ENCODE results near the gene AMFR. TPM values are rescaled to one million over a fixed set of nuclear protein-coding genes. Genes with fewer than 3 reads are reported as not detected.
A peak's percentile ranks its signal among the peaks of the same experiment; 100 is the strongest.

AMFR gene
- total RNA-seq, 1 donor from 2014 or later = 199 TPM

DNA sequence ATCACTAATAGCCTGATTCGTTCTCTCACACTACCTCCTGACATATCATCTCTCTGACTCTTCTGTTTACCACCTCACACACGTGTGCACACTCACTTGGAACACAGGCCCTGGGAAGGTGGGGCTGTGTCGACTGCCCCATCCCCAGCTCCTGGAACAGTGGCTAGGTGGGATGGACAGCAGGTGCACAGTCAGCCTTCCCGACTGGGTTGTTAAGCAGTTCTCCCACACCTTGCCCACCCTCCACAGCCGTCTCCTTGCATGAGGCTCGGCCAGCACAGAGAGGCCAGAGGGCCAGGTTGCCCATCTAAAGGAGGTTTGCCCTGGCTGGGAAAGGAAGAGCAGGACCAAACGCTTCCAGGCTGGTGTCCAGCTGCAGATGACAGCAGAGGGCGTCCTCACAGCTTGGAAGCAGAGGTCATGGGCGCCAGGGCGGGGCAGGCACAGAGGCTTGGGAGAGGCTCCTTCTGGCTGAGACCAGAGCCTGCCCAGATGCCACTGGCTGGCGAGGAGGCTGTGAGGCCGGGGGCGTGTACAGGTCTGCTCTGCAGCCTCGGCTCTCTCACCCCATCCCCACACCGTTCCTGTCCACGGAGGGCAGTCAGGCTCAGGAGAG, 92.8 kb downstream of the AMFR start:
- DNase-seq (ENCODE audit: low spot score) = peak; percentile 75

DNA sequence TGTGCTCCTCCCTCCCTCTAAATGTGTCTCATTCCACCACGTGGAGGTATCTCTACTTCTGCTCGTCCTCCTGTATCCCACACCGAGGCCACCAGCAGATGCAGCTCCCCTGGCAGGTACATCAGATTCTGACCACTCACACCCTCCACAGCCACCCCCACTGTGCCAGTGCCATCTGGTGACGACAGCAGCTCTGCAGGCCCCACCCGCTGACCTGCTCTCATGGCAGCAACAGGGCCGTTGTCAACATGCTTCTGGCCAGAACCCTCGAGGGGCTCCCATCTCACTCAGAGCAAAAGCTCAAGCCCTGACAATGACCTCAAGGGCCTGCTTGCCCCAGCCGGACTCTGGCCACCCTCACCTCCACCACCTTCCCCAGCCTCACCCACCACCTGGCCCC, 93.4 kb downstream of the AMFR start:
- no peak for DNase-seq (ENCODE audit: low spot score)

DNA sequence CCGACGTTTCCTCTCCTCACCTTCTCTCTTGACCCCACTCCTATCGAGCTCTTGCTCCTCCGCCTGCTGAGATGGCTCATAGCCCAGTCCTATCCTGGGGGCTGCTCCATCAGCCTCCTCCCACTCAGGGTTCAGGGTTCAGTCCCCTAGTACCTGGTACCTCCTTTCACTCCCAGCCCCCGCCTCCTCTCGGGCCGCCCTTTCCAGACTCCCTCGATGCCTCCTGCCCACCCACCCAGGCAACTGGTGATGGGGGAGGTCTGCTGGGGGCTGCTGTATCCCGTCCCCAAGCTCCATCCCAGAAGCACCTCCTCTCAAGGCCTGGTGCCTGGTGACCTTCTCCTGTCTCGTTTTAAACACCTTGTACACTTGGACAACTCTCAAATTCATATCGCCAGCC, 93.9 kb downstream of the AMFR start:
- no peak for DNase-seq (ENCODE audit: low spot score)

DNA sequence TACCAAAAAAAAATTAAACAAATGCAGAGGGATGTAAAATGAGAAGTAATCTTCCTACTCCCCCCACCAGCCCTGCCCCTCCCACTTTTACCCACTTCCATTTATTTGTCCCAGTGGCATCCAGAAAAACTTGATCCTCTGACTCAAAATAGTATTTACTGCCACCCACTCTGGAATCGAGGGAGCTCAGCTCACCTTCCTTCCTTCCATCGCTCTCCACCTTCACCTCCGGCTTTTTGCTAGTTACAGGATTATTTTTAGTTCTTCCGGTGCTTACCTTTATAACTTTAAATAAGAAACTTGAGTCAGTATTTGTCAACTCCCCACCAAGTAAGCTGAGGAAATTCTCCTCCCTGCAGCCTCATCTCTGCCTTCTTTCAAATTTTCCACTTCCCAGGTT, 94.9 kb downstream of the AMFR start:
- no peak for DNase-seq (ENCODE audit: low spot score)

DNA sequence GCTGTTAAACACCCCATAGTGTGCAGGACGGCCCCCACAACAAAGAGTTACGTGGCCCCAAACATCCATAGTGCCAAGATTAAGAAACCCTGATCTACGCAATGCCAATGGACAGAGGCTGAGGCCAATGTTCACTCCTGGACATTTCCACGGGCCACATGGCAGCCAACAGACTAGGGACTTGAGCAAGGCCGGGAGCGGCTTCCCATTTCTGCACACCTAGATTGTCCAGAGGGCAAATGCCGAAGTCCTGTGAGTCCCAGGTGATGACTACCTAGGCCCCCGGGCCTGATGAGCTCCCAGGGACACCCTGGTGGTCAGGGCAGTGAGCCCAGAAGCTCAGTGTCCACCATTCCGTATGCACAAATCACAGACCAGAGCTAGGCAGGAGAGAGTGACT, 95.5 kb downstream of the AMFR start:
- no peak for DNase-seq (ENCODE audit: low spot score)

DNA sequence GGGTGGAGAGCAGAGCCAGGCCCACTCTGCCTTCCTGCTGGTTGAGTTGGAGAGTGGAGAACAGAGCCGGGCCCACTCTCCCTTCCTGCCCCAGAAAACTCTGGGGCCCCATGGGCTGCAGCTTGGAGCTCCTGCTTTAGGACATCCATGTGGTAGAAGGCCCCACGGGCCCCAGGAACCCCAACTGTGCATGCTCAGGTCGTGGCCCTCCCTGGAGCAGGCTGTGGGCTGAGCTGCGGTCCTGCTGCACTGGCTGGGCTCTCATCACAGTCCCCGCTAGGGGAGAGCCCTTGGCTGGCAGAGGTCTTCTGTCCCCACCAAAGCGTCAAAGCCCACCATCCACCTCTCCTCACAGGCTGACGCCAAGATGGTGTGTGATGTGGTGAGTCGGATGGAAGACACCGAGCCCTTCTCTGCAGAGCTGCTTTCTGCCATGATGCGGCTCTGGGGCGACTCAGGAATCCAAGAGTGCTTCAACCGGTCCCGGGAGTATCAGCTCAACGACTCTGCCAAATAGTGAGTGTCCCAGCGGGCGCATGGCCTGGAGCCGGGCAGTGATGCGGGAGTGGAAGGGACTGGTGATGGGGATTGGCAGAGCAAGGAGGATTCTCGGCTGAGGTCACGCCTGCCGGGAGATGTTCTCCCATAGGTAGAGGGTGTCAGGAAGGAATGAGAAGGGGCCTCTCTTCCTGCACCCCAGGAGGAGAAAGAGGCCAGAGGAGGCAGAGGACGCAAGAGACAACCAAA, 96.9 kb downstream of the AMFR start:
- DNase-seq (ENCODE audit: low spot score) = no peak

DNA sequence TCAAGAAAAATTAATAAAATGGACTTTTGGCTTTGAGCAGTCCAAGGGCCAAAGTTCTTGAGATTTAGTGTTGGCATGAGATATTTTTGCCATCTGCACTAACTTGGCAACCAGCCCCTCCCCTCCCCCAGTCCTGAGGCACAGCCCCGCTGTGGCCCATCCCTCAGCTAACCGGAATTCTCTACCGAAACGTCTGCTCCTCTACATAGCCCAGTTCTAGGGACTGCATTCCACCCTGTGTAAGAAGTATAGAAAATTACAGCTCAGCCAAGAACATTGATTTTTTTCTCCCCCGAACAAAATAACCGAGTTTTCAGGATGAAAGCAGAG, 97.5 kb downstream of the AMFR start:
- DNase-seq (ENCODE audit: low spot score) = no peak

DNA sequence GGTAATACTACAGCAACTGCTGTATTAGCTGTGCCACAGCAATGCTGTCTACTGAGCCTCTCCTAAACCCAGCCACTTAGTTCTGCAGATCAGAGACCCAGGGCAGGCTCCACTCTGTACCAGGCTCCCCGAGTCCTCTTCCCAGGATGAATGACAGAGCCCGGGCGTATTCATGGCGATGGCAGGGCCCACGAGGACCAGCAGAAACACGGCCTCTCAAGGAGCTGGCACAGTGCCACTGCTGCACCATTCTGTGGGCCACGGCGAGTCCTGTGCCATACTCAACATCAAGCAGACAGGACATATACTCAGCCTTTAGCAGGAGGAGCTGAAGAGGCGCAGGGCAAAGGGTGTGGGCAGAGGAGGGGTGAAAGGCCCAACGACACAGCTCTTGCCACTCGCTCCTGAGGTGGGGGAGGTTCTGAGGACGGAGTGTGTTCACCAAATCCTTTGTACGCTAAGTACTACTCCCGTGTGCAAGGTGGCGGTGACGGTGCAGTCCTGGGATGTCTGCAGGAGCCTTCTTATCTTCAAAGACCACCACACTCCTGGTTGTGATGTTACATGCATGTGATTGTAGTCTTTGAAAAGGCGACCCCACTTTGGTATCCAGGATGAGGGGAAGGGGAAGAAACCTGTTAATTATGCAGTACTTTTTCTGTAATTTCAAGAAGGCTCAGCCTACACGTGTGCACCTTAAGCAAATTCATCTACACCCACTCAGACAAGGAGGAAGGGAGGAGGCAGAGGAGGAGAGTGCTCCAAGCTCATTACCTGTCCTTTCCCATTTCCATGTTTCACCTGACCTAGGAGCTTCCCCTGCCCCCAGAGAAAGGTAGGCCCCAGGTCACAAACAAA, 98.0 kb downstream of the AMFR start:
- no peak for DNase-seq (ENCODE audit: low spot score)

DNA sequence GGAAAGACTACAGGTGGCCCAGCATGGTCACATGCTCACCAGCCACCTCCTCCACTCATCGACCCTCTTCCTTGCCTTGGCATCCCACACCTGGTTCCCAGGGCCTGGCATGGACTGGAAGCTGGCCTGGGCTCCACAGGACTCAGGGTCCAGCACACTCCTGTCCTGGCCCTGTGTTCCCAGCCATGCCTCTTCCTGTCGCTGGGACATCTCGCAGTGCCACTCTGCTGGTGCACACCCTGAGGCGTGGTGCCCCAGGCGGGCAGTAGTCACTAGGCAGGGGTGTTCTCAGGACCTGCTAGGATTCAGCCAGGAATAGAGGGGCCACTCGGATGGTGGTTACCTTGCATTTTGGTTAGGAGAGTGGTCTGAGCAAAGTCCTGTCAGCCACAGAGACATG, 99.4 kb downstream of the AMFR start:
- no peak for DNase-seq (ENCODE audit: low spot score)

DNA sequence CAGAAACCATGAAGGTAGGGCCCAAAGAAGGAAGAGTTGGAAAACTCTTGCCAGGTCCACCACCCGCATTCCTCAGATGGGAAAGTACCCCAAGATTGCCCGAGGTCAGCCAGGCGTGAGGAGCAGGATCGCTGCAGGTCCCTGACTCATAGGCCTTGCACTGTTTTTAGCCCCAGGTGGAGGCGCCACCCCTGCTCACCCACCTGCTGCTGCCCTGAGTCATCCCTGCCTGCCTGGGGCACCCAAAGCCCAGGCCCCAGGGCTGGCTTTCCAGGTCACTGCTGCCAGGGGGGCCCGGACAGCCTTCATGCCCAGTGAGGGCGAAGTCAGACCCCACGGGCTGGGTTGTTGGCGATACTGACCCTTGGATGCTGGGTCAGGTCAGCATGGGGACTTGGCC, 100.9 kb downstream of the AMFR start:
- DNase-seq (ENCODE audit: low spot score) = no peak

DNA sequence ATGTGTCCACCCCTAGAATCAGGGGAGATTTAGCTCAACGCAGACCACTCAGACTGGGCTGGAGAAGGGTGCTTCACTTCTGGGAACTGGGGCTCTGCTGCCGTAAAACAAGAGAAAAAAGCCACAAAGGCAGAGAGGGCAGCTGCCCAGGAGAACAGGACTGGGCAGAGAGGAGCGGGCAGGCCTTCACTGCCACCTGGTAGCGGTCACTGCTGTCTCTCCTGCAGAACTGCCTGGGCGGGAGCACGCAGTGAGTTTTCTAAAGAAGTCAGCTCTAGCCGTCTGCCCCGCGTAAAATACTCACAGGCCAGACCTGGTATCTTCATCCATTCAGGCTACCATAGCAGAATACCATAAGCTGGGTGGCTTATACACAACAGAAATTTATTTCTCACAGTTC, 103.8 kb downstream of the AMFR start:
- no peak for DNase-seq (ENCODE audit: low spot score)

DNA sequence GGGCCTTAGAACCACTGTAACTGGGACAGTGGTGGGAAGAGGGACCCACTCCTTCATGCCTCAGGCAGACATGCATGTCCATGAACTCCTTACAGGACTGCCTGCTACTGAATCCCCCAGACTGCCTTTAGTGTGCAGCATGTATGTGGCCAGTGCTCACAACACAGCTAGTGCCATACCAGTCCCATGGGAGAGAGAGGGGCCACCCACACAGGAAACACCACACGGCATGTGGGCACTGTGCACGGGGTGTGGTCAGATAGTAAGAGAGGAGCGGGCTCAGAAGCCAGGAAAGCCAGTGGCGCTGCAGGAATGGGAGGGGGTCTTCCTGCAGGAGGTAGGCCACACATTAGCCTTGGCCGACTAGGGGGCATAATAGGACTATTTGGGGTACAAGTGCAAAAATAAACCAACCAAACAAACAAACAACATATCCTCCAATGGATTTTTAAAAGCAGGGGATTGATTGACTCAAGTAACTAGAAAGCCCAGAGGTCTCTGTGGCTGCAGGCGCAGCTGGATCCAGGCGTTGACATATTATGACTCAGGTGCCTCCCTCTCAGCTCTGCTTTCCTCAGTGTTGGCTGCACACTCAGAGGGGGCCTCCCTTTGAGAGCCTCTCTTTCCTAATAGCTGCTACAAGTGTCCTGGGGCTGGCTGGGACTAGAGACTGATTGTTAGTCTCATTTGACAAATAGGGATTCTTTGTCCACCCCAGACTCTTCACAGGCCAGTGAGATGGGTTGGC, 104.4 kb downstream of the AMFR start:
- no peak for DNase-seq (ENCODE audit: low spot score)

DNA sequence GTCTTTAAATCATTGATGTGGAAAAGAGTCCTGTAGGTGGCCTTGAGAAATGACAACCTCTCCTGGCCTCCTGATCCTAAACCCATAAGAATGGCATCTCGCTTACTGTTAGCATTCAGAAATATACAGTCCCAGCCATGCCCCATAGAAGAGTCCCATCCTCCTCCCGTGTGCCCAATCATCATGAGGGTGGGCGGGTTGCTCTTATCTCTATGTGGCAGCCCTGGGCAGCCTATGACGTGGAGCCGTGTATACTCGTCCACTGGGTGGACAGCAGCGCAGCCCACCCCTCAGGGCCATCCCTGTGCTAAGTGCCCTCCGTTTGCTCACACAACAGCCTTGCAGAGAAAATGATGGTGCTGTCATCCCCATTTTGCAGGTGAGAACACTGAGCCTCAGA, 105.3 kb downstream of the AMFR start:
- DNase-seq (ENCODE audit: low spot score) = no peak

DNA sequence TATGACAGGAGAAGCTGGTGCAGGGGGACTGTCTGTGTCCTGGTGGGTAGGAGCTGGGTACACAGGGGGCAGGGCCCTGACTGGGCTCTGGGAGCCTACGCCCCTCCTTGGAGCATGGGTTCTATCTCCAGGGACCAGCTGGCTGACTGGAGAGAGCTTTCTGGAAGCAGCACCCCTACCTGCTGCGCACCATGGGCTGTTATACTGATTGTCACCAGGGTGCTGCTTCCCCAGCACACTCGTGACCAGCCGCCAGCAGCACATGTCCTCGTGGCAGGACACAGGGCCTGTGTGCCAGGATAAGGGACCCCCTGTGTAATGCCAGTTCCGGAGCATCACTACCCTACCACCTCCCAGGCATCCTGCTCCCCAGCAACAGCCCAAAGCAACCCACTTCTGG, 106.0 kb downstream of the AMFR start:
- no peak for DNase-seq (ENCODE audit: low spot score)

DNA sequence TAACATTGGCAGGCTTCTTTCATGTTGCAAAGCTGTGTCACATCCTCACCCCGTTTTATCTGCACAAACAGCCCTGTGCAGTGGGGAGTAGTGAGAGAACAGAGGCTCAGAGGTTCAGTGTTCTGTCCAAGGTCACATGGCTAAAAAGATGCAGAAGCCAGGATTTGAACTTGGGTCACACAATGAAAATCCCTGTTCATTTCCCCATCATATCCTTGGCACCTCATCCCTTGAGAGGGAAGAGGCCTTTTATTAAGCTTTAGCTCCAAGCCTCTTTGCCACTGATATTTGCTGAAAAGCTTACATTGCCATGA, 106.6 kb downstream of the AMFR start:
- no peak for DNase-seq (ENCODE audit: low spot score)

DNA sequence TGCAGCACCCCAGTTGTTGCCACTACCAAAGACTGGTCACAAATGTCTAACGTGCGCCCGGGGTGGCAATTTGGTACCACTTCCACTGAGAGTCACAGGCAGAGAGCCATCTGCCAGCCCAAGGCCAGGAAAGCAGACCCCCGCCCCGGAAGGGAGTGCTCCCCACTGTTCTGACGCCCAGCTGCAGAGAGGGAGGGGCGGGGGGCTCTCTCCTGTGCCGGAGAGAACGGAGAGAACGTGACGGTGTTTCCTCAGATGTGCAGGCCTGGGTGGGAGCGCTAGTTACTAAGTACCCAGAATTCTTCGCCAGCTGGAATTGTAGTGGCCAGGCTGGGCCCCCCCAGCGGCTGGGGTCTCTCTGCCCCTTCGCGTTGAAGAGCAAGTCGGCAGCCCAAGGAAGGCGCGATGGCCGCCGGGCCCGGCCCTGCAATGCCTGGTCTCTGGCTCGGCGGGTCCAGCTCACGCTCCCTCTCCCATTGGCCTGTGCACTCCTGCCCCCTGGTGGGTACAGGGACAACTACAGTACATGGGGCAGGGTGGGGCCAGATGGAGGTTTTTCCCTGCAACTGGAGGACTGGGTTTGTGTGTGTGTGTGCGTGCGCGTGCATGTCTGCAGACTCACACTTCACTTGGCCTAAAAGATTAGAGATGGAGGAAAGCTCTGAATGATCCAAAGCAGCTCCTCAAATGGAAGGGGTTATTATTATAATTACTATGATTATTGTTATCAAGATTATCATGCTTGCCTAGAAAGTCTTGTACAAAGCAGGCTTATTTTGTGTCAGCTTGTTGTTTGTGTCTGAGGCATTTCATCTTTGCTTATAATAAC, 107.1 kb downstream of the AMFR start:
- DNase-seq (ENCODE audit: low spot score) = peak; percentile 92

DNA sequence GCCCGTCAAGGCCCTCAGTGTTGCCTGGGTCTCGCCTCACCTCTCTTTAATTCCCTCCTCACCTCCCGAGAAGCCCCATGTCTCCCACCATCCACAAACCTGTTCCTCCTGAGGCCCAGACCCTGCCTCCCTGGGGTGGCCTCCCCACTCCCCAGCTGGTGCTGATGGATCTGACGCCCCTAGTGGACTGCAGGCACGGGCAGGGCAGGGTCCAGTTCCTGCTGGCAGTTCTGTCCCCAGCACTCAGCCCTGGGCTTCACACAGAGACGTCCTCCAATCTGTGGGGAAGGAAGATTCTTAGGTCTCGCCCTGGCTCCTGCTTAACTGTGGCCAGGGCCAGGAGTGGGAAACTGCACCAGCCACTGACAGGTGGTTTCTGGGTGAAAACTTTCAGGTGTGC, 108.8 kb downstream of the AMFR start:
- DNase-seq (ENCODE audit: low spot score) = no peak

DNA sequence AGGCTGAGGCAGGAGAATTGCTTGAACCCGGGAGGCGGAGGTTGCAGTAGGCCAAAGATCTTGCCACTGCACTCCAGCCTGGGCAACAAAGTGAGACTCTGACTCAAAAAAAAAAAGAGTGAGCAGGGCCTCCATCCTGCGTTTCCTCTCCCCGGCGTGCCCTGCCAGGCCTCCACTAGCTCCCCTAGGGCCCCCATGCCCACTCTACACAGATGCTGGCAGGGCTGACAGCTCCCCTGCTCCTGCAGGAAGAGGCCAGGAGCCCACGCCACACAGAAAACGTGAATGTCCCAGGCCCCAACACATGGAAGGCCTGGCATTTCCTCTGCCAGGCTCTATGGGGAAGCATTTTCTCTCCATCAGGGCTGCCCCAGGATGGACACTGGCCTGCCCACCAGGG, 109.4 kb downstream of the AMFR start:
- DNase-seq (ENCODE audit: low spot score) = no peak

DNA sequence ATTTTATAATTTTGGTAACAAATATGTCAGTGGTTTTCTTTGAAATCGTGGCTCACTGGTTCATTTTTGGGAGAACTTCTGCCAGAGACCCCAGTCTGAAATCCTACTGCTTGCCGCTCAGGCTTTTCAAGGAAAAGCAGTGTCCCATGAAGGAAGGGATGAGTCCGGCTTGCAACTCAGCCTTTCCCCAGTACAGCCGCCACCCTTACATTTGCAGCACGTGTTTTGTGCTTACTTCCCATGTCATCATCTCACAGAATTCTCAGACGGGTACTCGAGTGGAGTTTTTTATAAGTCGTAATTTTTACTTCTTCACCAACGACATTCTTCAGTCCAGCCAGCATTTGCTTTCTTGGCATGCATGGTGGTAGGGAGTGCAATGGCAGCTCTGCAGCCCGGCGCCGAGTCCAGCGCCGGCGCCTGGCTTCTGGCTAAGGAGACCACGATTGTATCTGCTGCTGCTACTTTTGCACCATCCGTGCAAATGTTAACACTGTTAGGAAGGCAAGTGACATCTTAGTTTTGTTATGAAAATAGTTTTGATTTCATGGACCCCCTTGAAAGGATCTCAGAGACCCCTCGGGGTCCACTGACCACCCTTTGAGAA, 111.0 kb downstream of the AMFR start:
- no peak for DNase-seq (ENCODE audit: low spot score)

DNA sequence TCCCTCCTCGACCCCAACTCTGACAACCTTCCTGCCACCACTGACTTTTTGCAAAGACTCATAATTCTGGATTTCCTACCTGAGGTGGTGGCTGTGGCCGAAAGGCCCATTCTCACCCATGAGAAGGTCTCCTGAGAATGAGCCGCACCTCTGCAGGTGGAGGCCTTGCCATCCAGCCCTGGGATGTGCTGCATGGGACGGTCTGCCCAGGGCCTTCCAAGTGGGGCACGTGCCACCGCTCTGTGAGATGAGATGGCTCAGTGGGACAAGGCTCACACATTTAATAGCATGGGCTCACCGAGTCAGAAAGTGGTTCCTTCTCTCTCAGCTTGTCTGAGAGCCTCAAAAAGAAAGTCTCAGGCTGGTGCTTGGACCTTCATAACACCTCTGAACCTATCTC, 112.8 kb downstream of the AMFR start:
- no peak for DNase-seq (ENCODE audit: low spot score)

DNA sequence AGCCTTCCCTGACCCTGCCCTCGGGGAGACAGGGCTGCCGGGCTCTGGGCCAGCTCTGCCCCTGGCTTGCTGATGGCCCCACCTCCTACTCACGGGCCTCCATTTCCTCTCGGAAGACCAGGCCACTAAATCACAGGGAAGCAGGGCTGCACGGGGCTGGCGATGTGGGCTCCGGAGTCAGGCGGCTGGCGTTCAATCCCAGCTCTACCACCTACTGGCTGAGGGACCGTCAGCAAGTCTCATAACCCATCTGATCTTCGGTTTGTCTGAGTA, 113.4 kb downstream of the AMFR start:
- DNase-seq (ENCODE audit: low spot score) = no peak
